Thyroid gland (tissue), 4 donors: ENCODE results near the gene EIF3A.

ENCODE experiments used
- CTCF ChIP-seq, 6 experiments: fragments of 200-600 bp in 3 of 6; fragments of 450-650 bp in 3 of 6; sonication (generic) in 3 of 6; IDR thresholded peaks; one replicate each; pipeline ENCODE4 v1.5.1; 2016 to 2019; ENCODE audit warnings: antibody characterized with exemption in 6 of 6, mild to moderate bottlenecking in 2 of 6, inconsistent platforms in 1 of 6, moderate library complexity in 1 of 6
- POLR2A ChIP-seq, 2 donors: fragments of 450-650 bp; IDR thresholded peaks; one replicate each; pipeline ENCODE4 v1.6.1; 2017; ENCODE audit warnings: antibody characterized with exemption in 2 of 2, mild to moderate bottlenecking in 2 of 2, moderate library complexity in 1 of 2

- TF ChIP-seq CTCF (IDR thresholded peaks at IDR 0.05) (no peak), POLR2A (IDR thresholded peaks at IDR 0.05) (no peak)
Measured at GRCh38 chr10:119084896-119085295, 4.3 kb upstream of the EIF3A start.
